Measurements from ENCODE around the gene ETS1.

Gene ETS1

GRCh38 chr11:128625746-128626145 is 38.4 kb upstream of the ETS1 start:
- H3K56ac ChIP-seq (ENCODE audit: low read length): no peak overlapping the region
- H2AK5ac ChIP-seq (ENCODE audit: low read length): no peak overlapping the region
- no peaks in the 10 kb centered on the region for H3K36me3 ChIP-seq (ENCODE audit: control insufficient read depth, insufficient read depth, low read length)
- no peak for DNase-seq
- no peak overlapping the region for H3K4me2 ChIP-seq (ENCODE audit: low read length)
- no peak overlapping the region for H3K4ac ChIP-seq (ENCODE audit: low read depth, low read length)
- H3K18ac ChIP-seq (ENCODE audit: low read length): no peak overlapping the region
- no peak overlapping the region for H2BK5ac ChIP-seq (ENCODE audit: low read length)
- H2BK120ac ChIP-seq (ENCODE audit: low read depth, low read length): no peak overlapping the region
- H3K27ac ChIP-seq (ENCODE audit: low read depth, low read length): no peak overlapping the region
- H4K5ac ChIP-seq (ENCODE audit: low read length): no peak overlapping the region
- H3K27me3 ChIP-seq (ENCODE audit: insufficient read depth, low read length, poor library complexity): no peaks in the 10 kb centered on the region
- H2BK15ac ChIP-seq (replicated peaks; ENCODE audit: low read depth): no peak overlapping the region
- H4K8ac ChIP-seq (ENCODE audit: low read depth, low read length): no peak overlapping the region
- H3K79me2 ChIP-seq (ENCODE audit: control insufficient read depth, insufficient read depth, low read length): no peaks in the 10 kb centered on the region
- H3K4me3 ChIP-seq (ENCODE audit: low read length): no peak overlapping the region
- H3K79me1 ChIP-seq (ENCODE audit: low read length): no peaks in the 10 kb centered on the region
- no CpG with 5 or more reads among the region's 2 CpGs for WGBS (ENCODE audit: extremely low coverage, insufficient coverage, low lambda C conversion rate)
- H3K9ac ChIP-seq (ENCODE audit: low read length): no peak overlapping the region
- H3K4me1 ChIP-seq (ENCODE audit: control insufficient read depth, low read depth, low read length): peaks cover 27% of the 10 kb centered on the region
- no peak overlapping the region for H3K23ac ChIP-seq (ENCODE audit: low read length)

DNA sequence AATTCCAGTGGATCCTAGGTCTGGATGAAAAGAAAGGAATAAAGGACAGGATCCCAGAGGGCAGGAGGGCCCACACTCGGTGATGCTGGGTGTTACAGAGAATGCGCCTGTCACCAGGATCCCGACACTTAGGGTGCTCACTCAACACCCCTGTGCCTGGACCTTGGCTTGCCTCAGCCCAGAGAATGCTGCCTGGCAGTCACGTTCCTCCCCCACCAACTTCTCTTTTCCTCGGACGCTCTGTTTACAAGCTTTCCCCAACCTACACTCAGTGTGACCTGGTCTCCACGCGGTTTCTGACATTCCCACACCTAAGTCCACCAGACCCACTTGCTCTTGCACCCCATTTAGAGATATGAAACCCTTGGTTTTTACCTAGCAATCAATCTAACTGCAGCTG is 38.0 kb upstream of the ETS1 start:
- H4K8ac ChIP-seq (ENCODE audit: low read depth, low read length): no peak overlapping the region
- no peak for DNase-seq
- no peak overlapping the region for H2BK5ac ChIP-seq (ENCODE audit: low read length)
- H3K79me2 ChIP-seq (ENCODE audit: control insufficient read depth, insufficient read depth, low read length): no peaks in the 10 kb centered on the region
- H3K4me2 ChIP-seq (ENCODE audit: low read length): no peak overlapping the region
- no CpG with 5 or more reads among the region's 8 CpGs for WGBS (ENCODE audit: extremely low coverage, insufficient coverage, low lambda C conversion rate)
- no peak overlapping the region for H3K27ac ChIP-seq (ENCODE audit: low read depth, low read length)
- H2BK120ac ChIP-seq (ENCODE audit: low read depth, low read length): no peak overlapping the region
- H3K9ac ChIP-seq (ENCODE audit: low read length): no peak overlapping the region
- H3K4me3 ChIP-seq (ENCODE audit: low read length): no peak overlapping the region
- no peak overlapping the region for H3K56ac ChIP-seq (ENCODE audit: low read length)
- no peak overlapping the region for H4K5ac ChIP-seq (ENCODE audit: low read length)
- no peak overlapping the region for H2BK15ac ChIP-seq (replicated peaks; ENCODE audit: low read depth)
- no peak overlapping the region for H3K23ac ChIP-seq (ENCODE audit: low read length)
- no peak overlapping the region for H2AK5ac ChIP-seq (ENCODE audit: low read length)
- peaks cover 27% of the 10 kb centered on the region for H3K4me1 ChIP-seq (ENCODE audit: control insufficient read depth, low read depth, low read length)
- H3K27me3 ChIP-seq (ENCODE audit: insufficient read depth, low read length, poor library complexity): no peaks in the 10 kb centered on the region
- no peaks in the 10 kb centered on the region for H3K36me3 ChIP-seq (ENCODE audit: control insufficient read depth, insufficient read depth, low read length)
- H3K79me1 ChIP-seq (ENCODE audit: low read length): no peaks in the 10 kb centered on the region
- no peak overlapping the region for H3K4ac ChIP-seq (ENCODE audit: low read depth, low read length)
- H3K18ac ChIP-seq (ENCODE audit: low read length): no peak overlapping the region

- Histone ChIP-seq H3K27me3 (ENCODE audit: insufficient read depth, low read length, poor library complexity) (no peaks in the 10 kb centered on the region), H3K18ac (ENCODE audit: low read length) (no peak overlapping the region), H4K5ac (ENCODE audit: low read length) (no peak overlapping the region), H3K9ac (ENCODE audit: low read length) (no peak overlapping the region), H3K23ac (ENCODE audit: low read length) (no peak overlapping the region), H3K4me3 (ENCODE audit: low read length) (no peak overlapping the region), H3K36me3 (ENCODE audit: control insufficient read depth, insufficient read depth, low read length) (no peaks in the 10 kb centered on the region), H3K27ac (ENCODE audit: low read depth, low read length) (no peak overlapping the region), H3K4me1 (ENCODE audit: control insufficient read depth, low read depth, low read length) (peaks cover 24% of the 10 kb centered on the region), H4K8ac (ENCODE audit: low read depth, low read length) (no peak overlapping the region), H2AK5ac (ENCODE audit: low read length) (no peak overlapping the region), H3K56ac (ENCODE audit: low read length) (no peak overlapping the region), H2BK5ac (ENCODE audit: low read length) (no peak overlapping the region), H3K4me2 (ENCODE audit: low read length) (no peak overlapping the region), H3K4ac (ENCODE audit: low read depth, low read length) (no peak overlapping the region), H3K79me1 (ENCODE audit: low read length) (no peaks in the 10 kb centered on the region), H3K79me2 (ENCODE audit: control insufficient read depth, insufficient read depth, low read length) (no peaks in the 10 kb centered on the region), H2BK120ac (ENCODE audit: low read depth, low read length) (no peak overlapping the region), H2BK15ac (replicated peaks; ENCODE audit: low read depth) (no peak overlapping the region)
- no peak for DNase-seq
- no CpG with 5 or more reads among the region's 18 CpGs for WGBS (ENCODE audit: extremely low coverage, insufficient coverage, low lambda C conversion rate)
Observed at GRCh38 chr11:128624269-128625175, 37.2 kb upstream of the ETS1 start.

DNA sequence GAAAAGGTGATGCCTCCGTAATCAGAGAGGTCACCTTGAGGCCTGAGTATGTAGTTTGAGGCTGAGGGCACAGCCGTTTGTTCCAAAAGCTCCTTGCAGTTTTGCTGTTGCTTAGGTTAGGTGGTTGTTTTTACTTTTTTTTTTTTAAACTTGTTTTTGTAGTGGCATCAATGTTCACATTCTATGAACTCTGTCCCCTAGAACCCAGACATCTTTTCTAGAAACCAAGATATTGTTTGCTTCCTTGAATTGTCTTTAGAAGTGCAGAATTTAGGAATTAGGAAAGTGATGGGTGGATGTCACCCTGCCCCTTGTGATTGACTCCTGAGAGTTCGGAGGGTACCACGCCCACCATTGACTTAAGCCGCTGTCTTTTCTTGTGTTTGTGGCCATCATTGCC is 35.7 kb upstream of the ETS1 start:
- Histone ChIP-seq H3K27ac (ENCODE audit: low read depth, low read length) (no peak overlapping the region), H3K79me1 (ENCODE audit: low read length) (no peaks in the 10 kb centered on the region), H3K18ac (ENCODE audit: low read length) (no peak overlapping the region), H3K27me3 (ENCODE audit: insufficient read depth, low read length, poor library complexity) (no peaks in the 10 kb centered on the region), H2BK5ac (ENCODE audit: low read length) (no peak overlapping the region), H2BK120ac (ENCODE audit: low read depth, low read length) (no peak overlapping the region), H3K23ac (ENCODE audit: low read length) (no peak overlapping the region), H3K36me3 (ENCODE audit: control insufficient read depth, insufficient read depth, low read length) (no peaks in the 10 kb centered on the region), H2BK15ac (replicated peaks; ENCODE audit: low read depth) (no peak overlapping the region), H3K4ac (ENCODE audit: low read depth, low read length) (no peak overlapping the region), H3K4me2 (ENCODE audit: low read length) (no peak overlapping the region), H3K4me3 (ENCODE audit: low read length) (no peak overlapping the region), H3K56ac (ENCODE audit: low read length) (peak overlapping the region; percentile 15), H4K8ac (ENCODE audit: low read depth, low read length) (no peak overlapping the region), H2AK5ac (ENCODE audit: low read length) (no peak overlapping the region), H4K5ac (ENCODE audit: low read length) (no peak overlapping the region), H3K4me1 (ENCODE audit: control insufficient read depth, low read depth, low read length) (peaks cover 14% of the 10 kb centered on the region), H3K79me2 (ENCODE audit: control insufficient read depth, insufficient read depth, low read length) (no peaks in the 10 kb centered on the region), H3K9ac (ENCODE audit: low read length) (no peak overlapping the region)
- WGBS (ENCODE audit: extremely low coverage, insufficient coverage, low lambda C conversion rate): no CpG with 5 or more reads among the region's 5 CpGs
- no peak for DNase-seq

DNA sequence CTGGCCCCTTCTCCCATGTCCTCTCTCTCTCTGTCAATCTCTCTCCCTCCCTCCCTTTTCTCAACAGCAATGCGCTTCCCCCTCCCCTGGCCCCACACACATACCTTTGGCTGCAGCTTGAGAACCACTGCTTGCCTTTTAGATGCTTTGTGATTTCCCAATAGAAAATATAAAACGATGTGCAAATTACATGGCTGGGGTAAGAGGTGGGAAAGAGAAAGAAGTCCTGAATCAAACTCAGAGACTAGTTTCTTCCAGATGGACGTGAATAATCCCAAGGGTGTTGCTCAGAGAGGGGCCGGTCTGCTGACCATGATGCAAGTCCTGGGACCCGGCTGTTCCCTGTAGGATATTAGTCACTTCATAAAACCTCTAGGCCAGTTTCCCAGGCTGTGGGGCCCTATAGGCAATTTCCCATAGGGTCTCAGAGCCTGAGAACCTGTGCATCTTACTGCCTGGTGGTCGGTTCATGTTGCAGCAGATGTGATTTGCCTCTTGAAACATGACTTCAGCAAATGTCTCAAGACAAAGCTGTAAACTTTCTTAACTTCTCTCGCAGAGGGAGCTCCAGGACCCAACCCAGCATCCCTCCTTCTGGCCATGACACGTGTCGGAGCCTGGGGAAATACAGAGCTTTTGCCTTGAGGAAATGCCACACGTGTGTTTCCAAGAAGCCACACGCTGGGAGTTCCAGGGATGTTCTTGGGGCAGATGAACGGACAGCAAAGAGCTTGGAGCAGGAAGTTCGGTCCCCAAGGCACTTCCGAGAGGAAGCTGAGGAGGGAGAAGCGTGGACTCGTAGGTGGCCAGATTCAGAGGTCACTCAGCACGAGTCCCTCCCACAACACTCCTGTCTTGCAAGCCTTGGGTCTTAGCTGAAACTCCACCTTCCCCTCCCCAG is 34.5 kb upstream of the ETS1 start:
- Histone ChIP-seq H3K27me3 (ENCODE audit: insufficient read depth, low read length, poor library complexity) (no peaks in the 10 kb centered on the region), H2BK120ac (ENCODE audit: low read depth, low read length) (no peak overlapping the region), H4K8ac (ENCODE audit: low read depth, low read length) (no peak overlapping the region), H4K5ac (ENCODE audit: low read length) (no peak overlapping the region), H3K4ac (ENCODE audit: low read depth, low read length) (no peak overlapping the region), H3K4me2 (ENCODE audit: low read length) (no peak overlapping the region), H3K79me2 (ENCODE audit: control insufficient read depth, insufficient read depth, low read length) (no peaks in the 10 kb centered on the region), H3K27ac (ENCODE audit: low read depth, low read length) (no peak overlapping the region), H3K23ac (ENCODE audit: low read length) (no peak overlapping the region), H2AK5ac (ENCODE audit: low read length) (no peak overlapping the region), H2BK15ac (replicated peaks; ENCODE audit: low read depth) (no peak overlapping the region), H3K4me3 (ENCODE audit: low read length) (no peak overlapping the region), H2BK5ac (ENCODE audit: low read length) (no peak overlapping the region), H3K18ac (ENCODE audit: low read length) (peak overlapping the region; percentile 18), H3K4me1 (ENCODE audit: control insufficient read depth, low read depth, low read length) (peaks cover 9% of the 10 kb centered on the region), H3K79me1 (ENCODE audit: low read length) (no peaks in the 10 kb centered on the region), H3K36me3 (ENCODE audit: control insufficient read depth, insufficient read depth, low read length) (no peaks in the 10 kb centered on the region), H3K56ac (ENCODE audit: low read length) (peak overlapping the region; percentile 47), H3K9ac (ENCODE audit: low read length) (no peak overlapping the region)
- no CpG with 5 or more reads among the region's 17 CpGs for WGBS (ENCODE audit: extremely low coverage, insufficient coverage, low lambda C conversion rate)
- DNase-seq: peak; percentile 61

Data from mesendoderm (in vitro differentiated cells).